ELR (cell line): ENCODE measurements around the gene WDR54.
"Not testable (repeated sequence)": the region's sequence is repeated elsewhere in the genome, so short reads cannot be mapped to it uniquely, and the experiment has no call there.

Experiments used
- DNase-seq: peaks from one replicate; pipeline ENCODE4 v3.0.0-alpha.2; 2015; ENCODE audit warnings: low read depth

WDR54 gene

DNA sequence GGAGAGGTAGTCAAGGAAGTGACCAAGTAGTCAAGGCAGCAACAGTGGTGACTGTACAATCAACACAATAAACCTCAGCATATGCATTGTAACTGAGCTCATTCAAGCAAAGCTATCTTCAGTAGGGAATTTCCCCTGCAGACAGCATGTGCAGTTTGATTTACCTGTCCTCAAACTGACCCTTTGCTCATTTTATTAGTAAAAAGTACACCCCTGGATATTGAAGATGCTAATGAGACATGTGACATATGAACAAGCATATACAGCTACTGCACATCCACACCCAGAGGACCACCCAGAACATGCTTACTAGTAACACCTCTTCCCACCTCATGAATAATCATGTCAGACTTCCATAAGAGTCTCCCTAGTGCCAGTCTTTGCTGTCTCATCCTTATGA lies 15.5 kb upstream of the WDR54 start:
- peak; percentile 77 for DNase-seq

DNA sequence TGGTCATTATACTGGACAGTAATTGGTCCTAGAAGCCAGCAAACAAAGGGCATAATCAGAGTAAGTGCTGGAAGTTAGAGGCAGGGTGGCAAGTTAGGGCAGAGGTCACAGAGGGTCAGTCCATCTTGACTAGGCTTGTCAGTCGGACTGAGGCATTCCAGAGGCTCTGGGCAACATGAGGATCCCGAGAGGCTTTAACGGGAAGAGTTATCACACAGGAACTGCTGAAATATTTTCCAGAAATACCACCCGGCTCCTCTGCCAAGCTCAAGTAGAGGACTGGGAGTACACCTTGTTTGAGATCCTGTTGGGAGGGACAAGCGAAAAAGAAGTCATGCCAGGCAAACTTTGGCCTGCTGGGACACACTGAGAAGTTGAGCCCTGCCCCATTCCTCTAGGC lies 13.8 kb upstream of the WDR54 start:
- DNase-seq = no peak

- no peak for DNase-seq
Observed at GRCh38 chr2:74413001-74413698, 8.4 kb upstream of the WDR54 start.

- DNase-seq = no peak
Observed at GRCh38 chr2:74414441-74414840, 7.1 kb upstream of the WDR54 start.

GRCh38 chr2:74414881-74415761 lies 6.4 kb upstream of the WDR54 start:
- peak; percentile 25 for DNase-seq

DNA sequence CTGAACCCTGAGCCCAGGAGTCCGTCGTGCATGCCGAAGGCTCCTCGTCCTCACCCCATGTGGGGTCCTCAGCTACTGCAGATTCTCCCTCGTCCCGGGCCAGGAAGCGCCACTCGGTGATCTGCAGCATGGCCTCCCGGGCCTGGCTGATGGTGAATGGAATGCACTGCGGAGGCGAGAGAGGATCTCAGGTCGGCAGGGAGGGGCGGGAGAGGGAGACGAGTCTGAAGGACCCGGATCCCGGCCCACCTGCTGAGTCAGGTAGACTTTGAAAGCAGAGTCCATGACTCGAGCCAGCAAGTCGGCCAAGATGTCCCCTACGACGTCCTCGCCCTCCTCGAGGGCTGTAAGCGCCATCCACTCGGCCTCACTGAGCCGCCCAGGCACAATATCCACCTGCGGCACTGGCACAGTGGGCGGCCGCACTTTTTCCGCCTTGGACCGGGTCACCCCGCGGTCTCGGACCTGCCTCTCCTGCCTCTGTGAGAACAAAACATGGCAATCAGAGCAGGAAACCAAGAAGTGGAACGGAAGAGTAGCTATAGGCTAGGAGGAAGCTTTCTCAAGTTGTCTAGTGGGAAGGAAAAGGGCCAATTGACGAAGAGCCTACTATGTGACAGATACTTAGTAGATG lies 5.7 kb upstream of the WDR54 start:
- no peak for DNase-seq

DNA sequence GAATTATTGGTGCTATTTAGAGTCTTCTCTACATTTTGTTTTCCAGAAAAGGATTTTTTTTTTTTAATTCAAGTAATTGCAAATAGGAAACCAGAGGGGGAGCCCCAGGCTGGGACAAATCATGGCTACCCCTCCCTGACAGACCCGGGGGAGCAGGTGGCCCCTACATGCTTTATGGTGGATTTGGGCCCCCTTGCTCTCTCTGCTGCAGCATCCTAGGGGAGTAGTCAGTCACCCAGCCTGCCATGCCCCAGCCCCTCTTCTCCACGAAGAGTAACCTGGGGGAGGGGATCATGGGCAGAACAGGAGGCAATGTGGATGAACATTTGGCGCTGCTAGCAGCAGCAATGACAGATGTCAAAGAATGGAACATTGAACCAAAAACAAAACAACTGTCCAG lies 4.8 kb upstream of the WDR54 start:
- no peak for DNase-seq

DNA sequence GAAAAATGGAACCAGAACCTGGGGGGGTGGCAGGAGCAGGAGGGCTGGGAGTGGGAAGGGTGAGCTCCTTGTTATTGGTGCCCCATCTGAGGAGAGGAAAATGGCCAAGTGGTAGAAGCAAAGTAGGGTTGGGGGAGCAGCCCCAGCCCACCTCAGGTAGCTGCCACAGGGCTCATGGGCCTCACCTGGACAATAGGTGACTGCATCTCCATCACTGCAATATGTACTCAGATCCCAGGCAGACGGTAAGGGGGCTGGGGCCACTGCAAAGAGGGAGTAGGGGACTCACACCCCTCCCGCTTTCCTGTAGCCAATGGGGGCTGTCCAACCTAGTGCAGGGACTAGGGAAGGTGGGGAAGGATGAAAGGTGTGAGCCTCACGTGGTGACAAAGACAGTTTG lies 4.3 kb upstream of the WDR54 start:
- DNase-seq = no peak

DNA sequence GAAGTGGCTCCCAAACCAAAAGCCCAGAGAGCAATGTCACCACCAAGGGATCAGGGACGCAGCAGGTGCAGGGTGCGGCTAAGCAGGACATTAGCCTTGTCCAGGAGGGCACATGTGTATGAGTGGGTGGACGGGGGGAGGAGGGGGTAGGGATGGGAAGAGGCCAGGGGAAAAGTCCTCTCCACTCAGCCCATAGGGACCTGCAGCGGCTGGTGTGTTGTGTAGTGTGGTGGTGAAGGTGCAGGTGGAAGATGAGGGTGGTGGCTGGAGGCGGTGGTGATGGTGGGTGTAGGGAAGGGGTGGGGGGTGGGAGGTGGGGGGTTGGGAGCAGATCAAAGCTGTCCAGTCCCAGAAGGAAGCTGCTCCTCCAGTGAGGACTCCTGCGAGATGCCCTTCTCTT lies 3.8 kb upstream of the WDR54 start:
- no peak for DNase-seq

- no peak for DNase-seq
Observed at GRCh38 chr2:74418312-74418711, 3.2 kb upstream of the WDR54 start.

DNA sequence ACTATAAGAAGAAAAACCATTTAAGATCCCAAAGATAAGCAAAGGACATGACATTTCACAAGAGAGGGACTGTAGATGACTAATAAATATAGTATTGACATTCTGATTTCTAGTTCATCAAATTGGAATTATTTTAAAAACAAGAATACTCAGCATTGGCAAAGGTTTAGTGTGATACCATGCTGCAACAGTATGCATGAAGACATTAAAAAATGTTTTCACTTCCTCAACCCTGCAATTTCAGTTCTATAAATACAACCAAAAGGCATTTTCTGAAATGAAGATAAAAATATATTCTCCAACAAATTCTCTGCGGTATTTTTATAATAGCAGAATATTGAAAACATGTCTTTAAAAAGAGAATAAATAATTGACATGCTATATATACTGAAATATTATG lies 2.2 kb upstream of the WDR54 start:
- DNase-seq = no peak

- no peak for DNase-seq
Observed at GRCh38 chr2:74420006-74420405, 1.5 kb upstream of the WDR54 start.

DNA sequence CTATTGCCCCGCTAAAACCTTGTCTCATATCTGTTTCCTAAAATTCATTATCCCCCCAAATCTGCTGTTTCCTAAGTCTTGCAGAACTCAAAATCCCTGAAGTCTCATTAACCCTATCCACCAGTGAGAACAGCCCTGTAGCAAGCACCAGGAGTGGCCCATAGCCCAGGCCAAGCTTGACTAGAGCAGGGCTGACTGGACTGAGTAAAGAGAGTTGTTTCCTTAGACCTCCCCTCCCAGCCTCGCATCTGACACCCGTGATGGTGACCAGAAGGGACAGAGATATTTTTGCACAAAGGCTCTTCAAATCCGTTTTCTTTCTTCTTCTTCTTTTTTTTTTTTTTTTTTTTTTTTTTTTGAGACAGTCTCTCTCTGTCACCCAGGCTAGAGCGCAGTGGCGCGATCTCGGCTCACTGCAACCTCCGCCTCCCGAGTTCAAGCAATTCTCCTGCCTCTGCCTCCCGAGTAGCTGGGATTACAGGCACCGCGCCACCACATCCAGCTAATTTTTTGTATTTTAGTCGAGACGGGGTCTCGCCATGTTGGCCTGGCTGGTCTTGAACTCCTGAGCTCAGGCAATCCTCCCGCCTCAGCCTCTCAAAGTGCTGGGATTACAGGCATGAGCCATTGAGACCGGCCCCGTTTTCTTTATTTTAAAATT lies 957 bp upstream of the WDR54 start:
- DNase-seq = not testable (repeated sequence)

GRCh38 chr2:74423231-74424095 lies 1.9 kb downstream of the WDR54 start:
- DNase-seq = no peak

DNA sequence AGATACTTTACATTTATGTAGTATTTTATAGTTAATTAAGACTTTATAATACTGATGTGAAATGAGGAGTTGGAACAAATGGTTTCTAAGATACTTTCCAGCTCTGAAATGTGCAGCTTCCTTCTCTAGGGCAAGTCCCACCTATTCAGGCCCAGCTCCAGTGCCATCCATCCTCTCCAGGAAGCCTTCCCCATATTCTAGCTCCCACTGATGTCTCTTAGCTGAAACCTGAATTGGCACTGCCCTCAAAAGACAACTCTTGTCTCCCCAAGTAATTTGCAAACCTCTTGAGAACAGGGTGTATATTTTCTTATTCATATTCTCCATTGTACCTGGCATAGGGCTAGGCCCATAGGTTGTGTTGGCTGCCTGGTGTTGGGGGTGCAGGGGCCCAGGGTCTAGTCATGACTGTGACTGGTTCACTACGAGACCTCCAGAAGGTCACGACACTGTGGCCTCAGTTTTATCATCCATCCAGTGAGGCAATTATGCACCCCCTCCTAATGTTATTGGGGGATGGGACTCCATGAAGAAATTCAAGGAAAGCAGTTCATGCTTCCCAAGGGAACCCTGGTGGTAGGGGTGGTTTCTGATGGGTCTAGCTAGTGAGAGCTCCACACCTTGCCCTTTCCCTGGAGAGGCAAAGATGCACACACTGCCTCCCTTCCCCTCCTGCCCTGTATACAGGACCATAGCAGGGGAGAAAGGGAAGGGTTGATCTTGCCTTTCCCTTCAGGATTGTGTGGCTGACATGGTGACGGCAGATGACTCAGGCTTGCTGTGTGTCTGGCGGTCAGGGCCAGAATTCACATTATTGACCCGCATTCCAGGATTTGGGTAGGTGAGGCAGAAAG lies 2.8 kb downstream of the WDR54 start:
- DNase-seq = peak; percentile 30

- no peak for DNase-seq
Observed at GRCh38 chr2:74424995-74425406, 3.5 kb downstream of the WDR54 start.

DNA sequence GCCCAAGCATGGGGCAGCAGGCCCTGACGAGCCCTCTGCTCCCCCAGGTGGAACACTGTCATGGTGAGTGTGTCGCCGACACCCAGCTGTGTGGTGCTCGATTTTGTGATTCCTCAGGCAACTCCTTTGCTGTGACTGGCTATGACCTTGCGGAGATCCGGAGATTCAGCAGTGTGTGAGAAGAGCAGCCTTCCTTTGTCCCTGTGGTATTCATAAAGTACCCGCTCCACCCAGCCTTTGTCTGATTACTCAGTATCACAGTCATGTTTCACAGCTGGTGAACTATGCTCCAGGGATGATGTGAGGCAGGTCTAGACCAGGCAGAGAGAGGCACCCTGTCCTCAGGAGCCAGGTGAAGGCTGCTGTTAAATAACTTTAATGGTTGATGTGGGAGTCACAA lies 4.0 kb downstream of the WDR54 start:
- DNase-seq = peak; percentile 22

DNA sequence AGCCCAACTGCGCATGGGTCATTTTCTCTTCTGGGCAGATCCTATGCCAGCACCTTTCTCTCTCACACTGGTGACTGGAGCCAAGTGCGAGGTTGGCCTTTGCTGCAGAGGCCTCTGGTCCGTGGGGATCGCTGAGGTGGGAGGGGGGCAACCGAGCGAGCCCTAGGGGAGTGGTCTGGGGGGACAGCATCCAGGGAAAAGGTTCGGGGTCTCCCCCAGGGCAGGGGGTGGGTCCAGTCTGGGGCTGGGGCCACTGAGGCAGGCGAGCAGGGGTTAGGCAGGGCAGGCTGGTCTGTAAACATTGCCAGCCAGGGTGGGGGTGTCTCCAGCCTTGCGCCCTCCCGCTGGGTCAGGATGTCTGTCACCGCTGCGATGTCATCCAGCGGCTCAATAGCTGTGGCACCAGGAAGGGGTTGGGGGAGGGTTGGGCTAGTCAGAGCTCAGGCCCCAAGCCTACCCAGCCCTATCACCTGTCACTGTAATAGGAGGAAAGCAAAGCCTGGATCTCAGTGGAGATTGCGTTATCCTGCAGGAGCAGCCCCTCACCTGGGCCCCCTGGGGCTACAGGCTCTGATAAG lies 4.7 kb downstream of the WDR54 start:
- no peak for DNase-seq

- DNase-seq = peak; percentile 53
Observed at GRCh38 chr2:74427551-74427950, 6.0 kb downstream of the WDR54 start.

- DNase-seq = no peak
Observed at GRCh38 chr2:74428675-74429074, 7.1 kb downstream of the WDR54 start.
